Adrenal gland (tissue), 12 donors: ENCODE results near the gene EDN2. TPM values are rescaled to one million over a fixed set of nuclear protein-coding genes. Genes with fewer than 3 reads are reported as not detected.

Source experiments
- DNase-seq, 7 donors: peaks; one replicate each; pipeline ENCODE4 v3.0.0-alpha.2; 2019 to 2020
- H3K27ac ChIP-seq, 5 donors: fragments of 200-600 bp; sonication (generic) in 4 of 5; 1 replicate in 3 of 5; 2 replicates in 2 of 5; pipeline versions ENCODE4 v1.5.1 to v1.8.0; 2016 to 2020; ENCODE audit warnings: mild to moderate bottlenecking in 1 of 5
- H3K27me3 ChIP-seq: fragments of 200-600 bp; 2 replicates; pipeline ENCODE4 v1.8.0; 2021
- H3K36me3 ChIP-seq, 2 donors: fragments of 200-600 bp; replicated peaks in 1 of 2; 1 replicate in 1 of 2; 2 replicates in 1 of 2; pipeline versions ENCODE4 v1.5.1 to v1.8.0; 2018 to 2022
- H3K4me1 ChIP-seq, 2 donors: fragments of 200-600 bp; replicated peaks in 1 of 2; 1 replicate in 1 of 2; 2 replicates in 1 of 2; pipeline versions ENCODE4 v1.5.1 to v1.8.0; 2018 to 2021
- H3K4me3 ChIP-seq, 4 donors: fragments of 200-600 bp; sonication (generic) in 3 of 4; one replicate each; pipeline ENCODE4 v1.5.1; 2016 to 2018
- H3K9me3 ChIP-seq, 3 donors: fragments of 200-600 bp; sonication (generic) in 1 of 3; replicated peaks in 1 of 3; 1 replicate in 2 of 3; 2 replicates in 1 of 3; pipeline versions ENCODE4 v1.5.1 to v1.8.0; 2016 to 2021
- POLR2A ChIP-seq, 2 donors: fragments of 450-650 bp; IDR thresholded peaks; one replicate each; pipeline ENCODE4 v1.6.1; 2017; ENCODE audit warnings: antibody characterized with exemption in 2 of 2, mild to moderate bottlenecking in 2 of 2, moderate library complexity in 1 of 2
- WGBS, 4 donors: extraction: QIAGEN DNeasy Blood & Tissue Kit in 2 of 4; methylation state at CpG; one replicate each; pipeline versions ENCODE4 v1.1.5 to v1.1.7; 2013 to 2017; 5-methylcytosine and 5-hydroxymethylcytosine counted together
- intact Hi-C, 2 donors: fragments of 100-400 bp; cut with DNase I; formaldehyde crosslinking; loops; one replicate each; pipeline versions ENCODE4 v1.14.1 to v1.15.0; 2022 to 2023
- polyA plus RNA-seq, 3 donors: library from polyadenylated mRNA; stranded (reverse); fragments of 200-250 nt in 2 of 3; fragments of 350-450 nt in 1 of 3; fragmentation: Illumina TruSeq in 1 of 3; extraction: RNeasy Lipid Tissue Mini Kit (QIAGEN cat#74804) in 1 of 3; gene quantifications; one replicate each; pipeline ENCODE4 v1.2.3, GENCODE V29; 2013 to 2014
- total RNA-seq, 9 donors: library from RNA; depleted of rRNA in 4 of 9; stranded (reverse); fragments of >200 nt in 4 of 9; fragments of 120-200 nt in 1 of 9; fragmentation: NEBNext Ultra II Directional in 1 of 9; extraction: Animal tissue kit (Norgen Biotek cat#: 25700) in 1 of 9; gene quantifications; one replicate each; pipeline versions ENCODE4 v1.1.0 to v1.2.4, GENCODE V29; 2013 to 2023
- TF ChIP-seq, protein P1 (sequence below), 6 experiments: fragments of 450-650 bp in 4 of 6; fragments of 200-600 bp in 2 of 6; sonication (generic) in 1 of 6; IDR thresholded peaks; 1 replicate in 5 of 6; 2 replicates in 1 of 6; pipeline versions ENCODE4 v1.5.1 to v1.8.0; 2016 to 2021; ENCODE audit warnings: antibody characterized with exemption in 6 of 6, mild to moderate bottlenecking in 2 of 6, moderate library complexity in 1 of 6
- donor health status: healthy with polysubstance abuse.
- donor health status: Bipolar disorder and iron deficiency.
- donor health status: DM: yes; HTN: yes; CAD: no.
- donor health status: DM: no; HTN: no; CAD: no.
- donor health status: DM: no; HTN: no; CAD: no.
- donor health status: DM: yes; HTN: yes; CAD: no.

Gene EDN2
- total and polyA plus RNA-seq, 12 donors, result 0.07 to 0.39 TPM; not detected in 10

DNA sequence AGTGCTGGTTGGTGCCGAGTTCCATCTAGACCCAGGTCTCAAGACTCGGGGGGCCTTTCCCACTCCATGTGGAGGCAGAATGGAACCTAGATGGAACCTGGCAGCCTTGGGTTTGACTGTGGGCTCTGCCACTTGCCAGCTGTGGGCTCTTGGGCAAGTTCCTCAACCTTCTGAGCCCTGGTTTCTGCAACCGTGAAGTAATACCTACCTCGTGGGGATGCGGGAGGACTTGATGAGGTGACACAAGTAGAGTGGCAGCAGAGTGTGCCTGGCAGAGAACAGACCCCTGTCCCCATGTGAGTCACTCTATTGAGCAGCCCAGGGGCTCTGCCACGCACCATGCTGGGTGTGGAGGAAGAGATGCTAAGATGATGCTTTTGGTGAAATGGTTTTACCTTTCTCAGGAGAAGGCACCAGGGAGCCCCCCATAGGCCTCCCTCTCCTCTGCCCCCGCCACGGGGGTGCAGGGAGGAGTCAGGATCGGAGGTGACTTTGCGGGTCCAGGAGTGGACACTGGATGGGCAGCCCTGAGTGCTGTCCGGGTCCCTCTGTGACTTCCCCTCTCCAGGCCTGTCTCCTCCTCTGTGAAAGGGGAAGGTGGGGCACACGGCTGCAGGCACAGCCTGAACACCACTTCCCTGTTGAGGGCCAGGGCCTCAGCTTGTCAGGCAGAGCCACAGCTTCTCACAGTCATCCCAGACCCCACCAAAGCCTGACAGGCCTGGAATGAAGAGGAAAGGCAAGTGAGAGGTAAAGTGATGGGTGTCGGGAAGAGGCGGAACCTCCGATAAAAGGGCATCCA lies 36.7 kb upstream of the EDN2 start:
- intact Hi-C loops, result no loop called here
- no peaks in the 10 kb centered on the region for H3K36me3 ChIP-seq
- H3K27ac ChIP-seq, result no peak overlapping the region
- DNase-seq, result no peak
- peaks cover 5 to 11% of the 10 kb centered on the region in 2 donors for H3K4me1 ChIP-seq
- TF ChIP-seq POLR2A (IDR thresholded peaks at IDR 0.05), result no peak
- TF ChIP-seq, protein P1, sequence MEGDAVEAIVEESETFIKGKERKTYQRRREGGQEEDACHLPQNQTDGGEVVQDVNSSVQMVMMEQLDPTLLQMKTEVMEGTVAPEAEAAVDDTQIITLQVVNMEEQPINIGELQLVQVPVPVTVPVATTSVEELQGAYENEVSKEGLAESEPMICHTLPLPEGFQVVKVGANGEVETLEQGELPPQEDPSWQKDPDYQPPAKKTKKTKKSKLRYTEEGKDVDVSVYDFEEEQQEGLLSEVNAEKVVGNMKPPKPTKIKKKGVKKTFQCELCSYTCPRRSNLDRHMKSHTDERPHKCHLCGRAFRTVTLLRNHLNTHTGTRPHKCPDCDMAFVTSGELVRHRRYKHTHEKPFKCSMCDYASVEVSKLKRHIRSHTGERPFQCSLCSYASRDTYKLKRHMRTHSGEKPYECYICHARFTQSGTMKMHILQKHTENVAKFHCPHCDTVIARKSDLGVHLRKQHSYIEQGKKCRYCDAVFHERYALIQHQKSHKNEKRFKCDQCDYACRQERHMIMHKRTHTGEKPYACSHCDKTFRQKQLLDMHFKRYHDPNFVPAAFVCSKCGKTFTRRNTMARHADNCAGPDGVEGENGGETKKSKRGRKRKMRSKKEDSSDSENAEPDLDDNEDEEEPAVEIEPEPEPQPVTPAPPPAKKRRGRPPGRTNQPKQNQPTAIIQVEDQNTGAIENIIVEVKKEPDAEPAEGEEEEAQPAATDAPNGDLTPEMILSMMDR (IDR thresholded peaks at IDR 0.05), result no peak
- WGBS, 4 donors, result 82 to 97% (median 85%) methylated on average over 9 to 15 of the region's 15 CpGs
- no peaks in the 10 kb centered on the region for H3K27me3 ChIP-seq
- no peaks in the 10 kb centered on the region for H3K9me3 ChIP-seq
- no peak overlapping the region for H3K4me3 ChIP-seq

DNA sequence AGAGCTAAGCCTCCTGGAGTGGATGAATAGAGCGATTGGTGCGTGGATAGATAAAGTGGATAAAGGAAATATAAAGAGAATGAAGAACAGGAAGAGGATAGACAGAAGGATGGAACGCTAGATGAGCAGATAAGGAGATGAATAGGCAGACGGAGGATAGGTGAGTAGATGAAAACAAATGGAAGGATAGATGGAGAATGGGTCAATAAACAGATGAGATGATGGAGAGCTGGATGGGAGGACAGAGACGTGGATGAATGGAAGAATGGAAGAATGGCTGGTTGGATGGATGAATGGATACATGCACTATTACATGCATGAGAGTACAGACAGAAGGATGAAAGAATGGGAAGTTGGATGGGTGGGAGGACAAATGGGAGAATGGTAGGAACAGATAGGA lies 35.2 kb upstream of the EDN2 start:
- TF ChIP-seq POLR2A (IDR thresholded peaks at IDR 0.05), result no peak
- no peaks in the 10 kb centered on the region for H3K9me3 ChIP-seq
- H3K4me1 ChIP-seq, result peaks cover 5 to 16% of the 10 kb centered on the region in 2 donors
- no peak overlapping the region for H3K27ac ChIP-seq
- no peaks in the 10 kb centered on the region for H3K36me3 ChIP-seq
- no peak overlapping the region for H3K4me3 ChIP-seq
- H3K27me3 ChIP-seq, result no peaks in the 10 kb centered on the region
- DNase-seq, result no peak
- intact Hi-C loops, result no loop called here
- 91 to 96% (median 93%) methylated on average over 4 to 5 of the region's 5 CpGs for WGBS, 4 donors

DNA sequence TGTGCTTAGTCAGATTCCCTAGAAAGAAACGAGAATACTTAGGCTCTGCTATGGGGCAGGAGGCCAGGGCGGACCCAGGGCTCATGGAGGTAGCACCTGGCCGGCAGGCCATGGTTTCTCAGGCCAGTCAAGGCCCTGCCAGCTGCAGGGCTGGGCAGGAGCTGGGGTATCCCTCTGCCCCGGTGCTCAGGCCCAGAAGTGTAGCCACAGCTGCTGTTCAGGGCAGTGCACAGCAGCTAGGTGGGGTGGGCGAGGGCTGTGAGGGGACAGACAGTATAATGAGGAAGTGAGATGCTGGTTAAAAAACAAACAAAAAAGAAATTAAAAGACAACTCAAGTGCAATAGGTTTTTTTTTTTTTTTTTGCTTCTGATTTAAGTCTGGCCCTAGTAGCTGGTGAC lies 34.0 kb upstream of the EDN2 start:
- Histone ChIP-seq H3K4me3 (no peak overlapping the region), H3K9me3 (no peaks in the 10 kb centered on the region), H3K4me1 (peaks cover 5 to 16% of the 10 kb centered on the region in 2 donors), H3K36me3 (no peaks in the 10 kb centered on the region), H3K27ac (no peak overlapping the region), H3K27me3 (no peaks in the 10 kb centered on the region)
- intact Hi-C loops, result no loop called here
- 86 to 94% (median 89%) methylated on average over 5 of the region's 5 CpGs for WGBS, 4 donors
- DNase-seq, result no peak
- TF ChIP-seq POLR2A (IDR thresholded peaks at IDR 0.05), result no peak
- TF ChIP-seq, protein P1 (IDR thresholded peaks at IDR 0.05), result no peak

DNA sequence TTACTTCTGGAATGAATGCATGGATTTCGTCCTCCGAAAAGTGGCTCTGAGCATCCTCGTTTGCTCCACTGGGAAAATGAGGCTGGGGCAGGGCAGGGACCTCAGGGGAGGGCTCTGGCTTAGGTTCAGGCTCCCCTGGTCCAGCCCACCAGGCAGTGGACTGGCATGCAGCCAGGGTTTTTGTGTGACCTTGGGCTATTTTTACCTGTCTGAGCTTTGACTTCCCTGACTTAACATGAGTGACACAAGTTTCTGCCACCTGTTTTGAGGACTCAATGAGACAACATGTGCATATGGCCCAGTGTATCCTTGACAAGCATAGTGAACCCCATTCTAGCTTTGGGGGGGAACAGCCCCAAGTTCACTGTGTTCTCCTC lies 32.6 kb upstream of the EDN2 start:
- Histone ChIP-seq H3K27ac (no peak overlapping the region), H3K4me1 (peaks cover 5 to 16% of the 10 kb centered on the region in 2 donors), H3K4me3 (peak overlapping the region in 1 of 4 donors; percentile 58), H3K27me3 (no peaks in the 10 kb centered on the region), H3K36me3 (no peaks in the 10 kb centered on the region), H3K9me3 (no peaks in the 10 kb centered on the region)
- intact Hi-C loops, result no loop called here
- 71 to 90% (median 83%) methylated on average over 3 of the region's 3 CpGs for WGBS, 4 donors
- TF ChIP-seq POLR2A (IDR thresholded peaks at IDR 0.05), result no peak
- DNase-seq, result no peak

DNA sequence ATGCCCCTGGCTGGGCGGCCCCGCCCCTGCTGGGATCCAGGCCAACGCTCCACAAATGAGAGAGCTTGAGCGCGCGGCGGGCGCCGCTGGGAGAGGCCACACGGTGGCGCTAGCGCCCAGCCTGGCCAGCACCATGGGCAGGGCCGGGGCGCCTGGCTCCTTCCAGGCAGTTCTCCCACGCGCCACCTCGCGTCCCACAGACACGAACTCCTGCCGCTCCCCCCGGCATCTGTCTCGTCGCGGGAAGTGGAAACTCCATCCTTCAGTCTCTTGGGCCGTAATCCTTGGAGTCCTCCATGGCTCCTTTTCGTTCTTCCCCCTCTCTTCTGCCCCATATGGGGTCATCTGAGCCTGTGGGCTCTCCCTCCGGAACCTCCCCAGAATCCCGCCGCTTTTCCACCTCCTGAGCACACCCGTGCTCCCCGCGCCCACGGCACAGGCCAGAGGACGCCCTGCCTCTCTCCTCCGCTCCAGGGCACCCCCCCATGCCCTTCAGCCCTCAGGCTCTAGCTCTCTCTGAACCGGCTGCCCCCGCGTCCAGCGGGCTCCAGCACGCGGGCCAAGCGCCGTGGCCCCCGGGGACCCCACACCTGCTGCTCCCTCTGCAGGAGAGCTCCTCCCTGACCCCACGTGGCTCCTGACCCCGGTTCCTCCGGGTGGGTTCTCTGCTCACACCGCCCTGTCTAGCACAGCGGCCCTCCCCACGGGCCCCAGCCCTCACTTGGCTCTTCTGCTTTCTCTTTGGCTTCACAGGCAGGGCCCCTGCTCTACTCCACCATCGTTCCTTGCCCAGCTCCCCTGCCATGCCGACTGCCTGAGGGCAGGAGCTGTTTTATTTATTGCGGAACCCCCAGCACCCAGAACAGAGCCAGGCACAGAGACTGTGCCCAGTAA lies 31.9 kb upstream of the EDN2 start:
- 9 to 20% (median 17%) methylated on average over 19 to 53 of the region's 53 CpGs for WGBS, 4 donors
- H3K4me1 ChIP-seq, result peaks cover 5 to 16% of the 10 kb centered on the region in 2 donors
- intact Hi-C loops, result no loop called here
- no peaks in the 10 kb centered on the region for H3K9me3 ChIP-seq
- peak overlapping the region in 1 of 5 donors; percentile 34 for H3K27ac ChIP-seq
- no peaks in the 10 kb centered on the region for H3K36me3 ChIP-seq
- H3K27me3 ChIP-seq, result no peaks in the 10 kb centered on the region
- peak overlapping the region in 2 of 4 donors; percentile 36 to 58 for H3K4me3 ChIP-seq
- peak; percentile 86 to 96 (median 91) for DNase-seq
- TF ChIP-seq POLR2A (IDR thresholded peaks at IDR 0.05), result no peak
- TF ChIP-seq, protein P1 (IDR thresholded peaks at IDR 0.05), result peak; percentile 55 to 94 (median 90)
